Measurements from ENCODE around the gene CIB2. TPM values are rescaled to one million over a fixed set of nuclear protein-coding genes. Genes with fewer than 3 reads are reported as not detected.

Gene CIB2
- total RNA-seq, 1 donor = 11.7 TPM

GRCh38 chr15:78061963-78062427 lies 69.2 kb downstream of the CIB2 start:
- H3K4me3 ChIP-seq (ENCODE audit: low read depth, low read length) = peak overlapping the region; percentile 34
- TF ChIP-seq, protein P1, sequence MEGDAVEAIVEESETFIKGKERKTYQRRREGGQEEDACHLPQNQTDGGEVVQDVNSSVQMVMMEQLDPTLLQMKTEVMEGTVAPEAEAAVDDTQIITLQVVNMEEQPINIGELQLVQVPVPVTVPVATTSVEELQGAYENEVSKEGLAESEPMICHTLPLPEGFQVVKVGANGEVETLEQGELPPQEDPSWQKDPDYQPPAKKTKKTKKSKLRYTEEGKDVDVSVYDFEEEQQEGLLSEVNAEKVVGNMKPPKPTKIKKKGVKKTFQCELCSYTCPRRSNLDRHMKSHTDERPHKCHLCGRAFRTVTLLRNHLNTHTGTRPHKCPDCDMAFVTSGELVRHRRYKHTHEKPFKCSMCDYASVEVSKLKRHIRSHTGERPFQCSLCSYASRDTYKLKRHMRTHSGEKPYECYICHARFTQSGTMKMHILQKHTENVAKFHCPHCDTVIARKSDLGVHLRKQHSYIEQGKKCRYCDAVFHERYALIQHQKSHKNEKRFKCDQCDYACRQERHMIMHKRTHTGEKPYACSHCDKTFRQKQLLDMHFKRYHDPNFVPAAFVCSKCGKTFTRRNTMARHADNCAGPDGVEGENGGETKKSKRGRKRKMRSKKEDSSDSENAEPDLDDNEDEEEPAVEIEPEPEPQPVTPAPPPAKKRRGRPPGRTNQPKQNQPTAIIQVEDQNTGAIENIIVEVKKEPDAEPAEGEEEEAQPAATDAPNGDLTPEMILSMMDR (IDR thresholded peaks at IDR 0.05; ENCODE audit: insufficient read depth, low read depth, low read length) = no peak
- DNase-seq (ENCODE audit: low read depth) = peak; percentile 84

GRCh38 chr15:78060232-78060631 lies 71.0 kb downstream of the CIB2 start:
- H3K4me3 ChIP-seq (ENCODE audit: low read depth, low read length) = no peak overlapping the region
- TF ChIP-seq, protein P1 (IDR thresholded peaks at IDR 0.05; ENCODE audit: insufficient read depth, low read depth, low read length) = no peak

DNA sequence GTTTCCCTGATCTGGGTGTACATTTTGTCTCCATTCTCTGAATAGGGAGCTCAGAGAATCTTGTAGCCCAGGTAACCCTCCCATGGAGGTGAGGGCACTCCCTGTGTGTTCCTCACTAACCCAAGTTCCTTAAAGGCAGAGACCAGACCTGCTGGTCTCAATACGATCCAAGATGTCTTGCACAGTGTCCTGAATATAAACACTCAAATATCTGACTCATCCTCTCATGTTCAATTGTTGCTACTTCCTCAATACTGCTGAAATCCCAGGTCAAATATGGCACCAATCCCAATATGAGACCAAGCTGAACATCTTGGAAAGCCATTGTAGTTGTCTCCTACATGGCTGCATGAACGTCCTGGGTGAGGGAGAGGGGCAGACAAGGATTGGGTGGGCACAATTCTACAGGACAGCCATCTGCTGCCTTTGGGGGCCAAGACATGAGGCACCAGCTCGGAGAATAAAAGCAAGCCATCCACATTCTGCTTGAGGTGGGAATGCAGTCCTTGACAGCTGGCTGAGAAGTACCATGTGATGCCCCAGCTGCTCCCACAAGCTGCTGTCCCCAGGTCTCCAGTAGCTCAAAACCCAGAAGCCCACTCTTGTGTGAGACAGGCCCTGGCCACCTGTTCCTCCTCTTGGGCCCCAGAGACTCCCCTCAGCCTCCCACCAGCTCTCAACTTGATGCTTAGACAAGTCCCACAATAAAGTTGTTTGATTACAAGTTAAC lies 72.0 kb downstream of the CIB2 start:
- no peak overlapping the region for H3K4me3 ChIP-seq (ENCODE audit: low read depth, low read length)
- DNase-seq (ENCODE audit: low read depth) = peak; percentile 55
- TF ChIP-seq, protein P1 (IDR thresholded peaks at IDR 0.05; ENCODE audit: insufficient read depth, low read depth, low read length) = no peak

More at GRCh38 chr15:78060232-78060631, 71.0 kb downstream of the CIB2 start:
- no peak for DNase-seq (ENCODE audit: low read depth)

DNA sequence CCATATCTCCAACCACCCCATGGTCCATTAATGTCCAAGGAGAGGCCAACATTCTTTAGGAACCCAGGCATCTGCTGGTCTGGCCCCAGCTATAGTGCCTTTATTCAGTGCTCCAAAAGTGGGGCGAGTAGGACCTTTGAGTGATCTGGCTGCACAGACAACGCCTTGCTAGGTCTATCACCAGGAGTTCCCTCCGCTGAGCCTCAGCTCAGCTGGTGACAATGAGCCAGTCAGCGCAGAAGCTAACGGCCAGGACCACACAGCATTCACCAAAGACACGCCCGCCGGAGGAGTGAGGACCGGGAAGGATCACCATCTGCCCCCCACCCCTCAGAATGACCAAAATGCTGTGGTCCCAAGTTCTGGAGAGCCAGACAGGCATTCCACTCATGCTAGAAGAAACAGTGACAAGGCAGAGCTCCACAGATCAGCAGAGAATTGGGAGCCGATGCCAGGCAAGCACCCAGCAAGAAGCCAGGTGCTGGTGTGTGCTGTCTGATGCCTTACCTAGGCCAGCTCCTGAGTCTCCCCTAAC lies 72.8 kb downstream of the CIB2 start:
- no peak for DNase-seq (ENCODE audit: low read depth)
- TF ChIP-seq, protein P1 (IDR thresholded peaks at IDR 0.05; ENCODE audit: insufficient read depth, low read depth, low read length) = no peak
- no peak overlapping the region for H3K4me3 ChIP-seq (ENCODE audit: low read depth, low read length)

DNA sequence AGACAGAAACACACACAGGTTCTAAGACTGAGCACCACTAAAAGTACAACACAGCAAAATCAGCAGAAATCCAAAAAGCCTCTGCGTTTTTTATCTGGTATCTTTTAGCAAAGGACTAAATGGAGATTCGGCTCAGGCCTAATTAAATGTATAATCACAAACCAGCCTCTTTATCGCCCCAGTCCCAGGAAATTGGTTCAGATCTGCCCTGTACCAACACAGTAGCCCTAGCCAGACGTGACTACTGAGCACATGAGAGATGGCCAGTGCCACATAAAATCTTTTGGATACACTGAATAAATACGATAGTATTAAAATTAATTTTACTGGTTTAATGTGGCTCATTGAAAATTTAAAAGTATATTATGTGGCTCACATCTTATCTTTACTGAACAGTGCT lies 73.4 kb downstream of the CIB2 start:
- no peak overlapping the region for H3K4me3 ChIP-seq (ENCODE audit: low read depth, low read length)
- TF ChIP-seq, protein P1 (IDR thresholded peaks at IDR 0.05; ENCODE audit: insufficient read depth, low read depth, low read length) = no peak
- no peak for DNase-seq (ENCODE audit: low read depth)

DNA sequence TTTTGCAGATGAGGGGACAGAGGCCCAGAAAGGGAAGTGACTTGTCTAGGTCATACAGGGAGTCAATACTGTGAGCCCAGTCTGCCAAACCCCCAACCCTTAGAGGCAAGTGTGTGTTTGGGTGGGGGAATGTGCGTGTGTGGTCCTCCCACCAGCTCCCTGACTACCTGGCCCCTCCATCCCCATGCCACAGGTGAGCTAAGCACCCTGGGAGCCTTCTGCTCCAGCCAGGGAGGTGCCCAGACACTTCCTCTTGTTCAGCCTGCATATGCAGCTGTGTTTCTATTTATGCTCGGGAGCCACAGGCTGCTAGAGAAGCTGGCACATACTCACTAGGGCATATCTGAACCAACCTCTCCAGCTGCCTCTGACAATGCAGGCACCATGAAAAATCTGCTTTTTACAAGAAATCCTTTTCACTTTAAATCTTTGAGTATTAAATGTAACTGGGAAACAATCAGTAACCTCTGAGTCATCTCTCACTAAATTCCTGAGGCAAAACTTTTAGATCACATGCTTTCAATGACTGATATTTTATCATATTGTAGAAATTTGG lies 74.5 kb downstream of the CIB2 start:
- TF ChIP-seq, protein P1 (IDR thresholded peaks at IDR 0.05; ENCODE audit: insufficient read depth, low read depth, low read length) = no peak
- H3K4me3 ChIP-seq (ENCODE audit: low read depth, low read length) = no peak overlapping the region
- no peak for DNase-seq (ENCODE audit: low read depth)

All from fibroblast of villous mesenchyme (primary cell).